ENCODE measurements around the gene PPP1R2B. TPM values are rescaled to one million over a fixed set of nuclear protein-coding genes. Genes with fewer than 3 reads are reported as not detected.
"Not testable (repeated sequence)": the region's sequence is repeated elsewhere in the genome, so short reads cannot be mapped to it uniquely, and the experiment has no call there.

The PPP1R2B gene
- total RNA-seq, 2 experiments from 2014 or later, result not detected

- H3K27me3 Mint-ChIP-seq, result no peaks in the 10 kb centered on the region
- no peak overlapping the region for H3K27ac Mint-ChIP-seq
- DNase-seq (no peak), ATAC-seq (ENCODE audit: low read depth) (no peak)
- H3K4me1 Mint-ChIP-seq, result peaks cover 6% of the 10 kb centered on the region
- H3K36me3 Mint-ChIP-seq, result no peaks in the 10 kb centered on the region
- H3K9me3 Mint-ChIP-seq, result peaks cover 1% of the 10 kb centered on the region
- no peak overlapping the region for H3K4me3 Mint-ChIP-seq
- POLR2A ChIA-PET, result interaction anchor here (0.6 kb wide), 1 partner anchor 51 kb away, joined by 3 read pairs; no protein-coding TSS in a partner anchor
Measured at GRCh38 chr5:156836846-156837245, 13.2 kb upstream of the PPP1R2B start.

- no peaks in the 10 kb centered on the region for H3K36me3 Mint-ChIP-seq
- H3K4me3 Mint-ChIP-seq, result no peak overlapping the region
- DNase-seq (no peak), ATAC-seq (ENCODE audit: low read depth) (no peak)
- peaks cover 1% of the 10 kb centered on the region for H3K9me3 Mint-ChIP-seq
- peaks cover 6% of the 10 kb centered on the region for H3K4me1 Mint-ChIP-seq
- no peaks in the 10 kb centered on the region for H3K27me3 Mint-ChIP-seq
- no peak overlapping the region for H3K27ac Mint-ChIP-seq
- POLR2A ChIA-PET, result interaction anchor here (0.8 kb wide), 1 partner anchor 465 kb away, joined by 3 read pairs; no protein-coding TSS in a partner anchor
Measured at GRCh38 chr5:156838961-156839360, 11.1 kb upstream of the PPP1R2B start.

GRCh38 chr5:156841737-156842136, 8.4 kb upstream of the PPP1R2B start:
- POLR2A ChIA-PET, result interaction anchor here (0.5 kb wide), 1 partner anchor 20 kb away, joined by 5 read pairs; no protein-coding TSS in a partner anchor
- ATAC-seq (ENCODE audit: low read depth), result no peak

GRCh38 chr5:156846914-156847313, 3.2 kb upstream of the PPP1R2B start:
- Mint-ChIP-seq H3K9me3 (peaks cover 19% of the 10 kb centered on the region), H3K36me3 (peaks cover 15% of the 10 kb centered on the region), H3K4me1 (peaks cover 5% of the 10 kb centered on the region), H3K4me3 (no peak overlapping the region), H3K27me3 (peaks cover 28% of the 10 kb centered on the region), H3K27ac (no peak overlapping the region)
- DNase-seq (no peak), ATAC-seq (ENCODE audit: low read depth) (no peak)
- POLR2A ChIA-PET, result no interaction called here

More at GRCh38 chr5:156841737-156842136, 8.4 kb upstream of the PPP1R2B start:
- peaks cover 1% of the 10 kb centered on the region for H3K36me3 Mint-ChIP-seq
- peaks cover 4% of the 10 kb centered on the region for H3K9me3 Mint-ChIP-seq
- no peak for DNase-seq
- H3K4me1 Mint-ChIP-seq, result no peaks in the 10 kb centered on the region
- H3K4me3 Mint-ChIP-seq, result no peak overlapping the region
- no peaks in the 10 kb centered on the region for H3K27me3 Mint-ChIP-seq
- no peak overlapping the region for H3K27ac Mint-ChIP-seq

GRCh38 chr5:156848447-156848846, 1.6 kb upstream of the PPP1R2B start:
- Mint-ChIP-seq H3K36me3 (peaks cover 18% of the 10 kb centered on the region), H3K9me3 (peaks cover 21% of the 10 kb centered on the region), H3K27me3 (peaks cover 32% of the 10 kb centered on the region)
- H3K27ac Mint-ChIP-seq; ATAC-seq (ENCODE audit: low read depth); POLR2A ChIA-PET; DNase-seq; H3K4me3 Mint-ChIP-seq; H3K4me1 Mint-ChIP-seq: not testable (repeated sequence)

- Mint-ChIP-seq H3K9me3 (peaks cover 33% of the 10 kb centered on the region), H3K4me1 (peaks cover 7% of the 10 kb centered on the region), H3K4me3 (no peak overlapping the region), H3K36me3 (peaks cover 30% of the 10 kb centered on the region), H3K27me3 (peaks cover 33% of the 10 kb centered on the region), H3K27ac (no peak overlapping the region)
- DNase-seq, result no peak
- POLR2A ChIA-PET, result no interaction called here
- ATAC-seq (ENCODE audit: low read depth), result no peak
Measured at GRCh38 chr5:156851880-156852279, 1.8 kb downstream of the PPP1R2B start.

GRCh38 chr5:156853055-156853454, 3.0 kb downstream of the PPP1R2B start:
- peaks cover 31% of the 10 kb centered on the region for H3K27me3 Mint-ChIP-seq
- H3K4me1 Mint-ChIP-seq; ATAC-seq (ENCODE audit: low read depth); H3K4me3 Mint-ChIP-seq; H3K27ac Mint-ChIP-seq; POLR2A ChIA-PET; DNase-seq: not testable (repeated sequence)
- H3K36me3 Mint-ChIP-seq, result peaks cover 30% of the 10 kb centered on the region
- H3K9me3 Mint-ChIP-seq, result peaks cover 30% of the 10 kb centered on the region

- ATAC-seq (ENCODE audit: low read depth) (peak; percentile 72), DNase-seq (no peak)
- peaks cover 15% of the 10 kb centered on the region for H3K9me3 Mint-ChIP-seq
- peaks cover 17% of the 10 kb centered on the region for H3K36me3 Mint-ChIP-seq
- peaks cover 18% of the 10 kb centered on the region for H3K4me1 Mint-ChIP-seq
- H3K27me3 Mint-ChIP-seq, result peaks cover 2% of the 10 kb centered on the region
- no peak overlapping the region for H3K27ac Mint-ChIP-seq
- no peak overlapping the region for H3K4me3 Mint-ChIP-seq
- POLR2A ChIA-PET, result no interaction called here
Measured at GRCh38 chr5:156865427-156865826, 15.3 kb downstream of the PPP1R2B start.

GRCh38 chr5:156870498-156870839, 20.4 kb downstream of the PPP1R2B start:
- H3K27me3 Mint-ChIP-seq, result peaks cover 2% of the 10 kb centered on the region
- no peak overlapping the region for H3K4me3 Mint-ChIP-seq
- POLR2A ChIA-PET, result interaction anchor here (0.7 to 1.1 kb wide), 2 partner anchors 22 to 44 kb away, joined by 3 read pairs; no protein-coding TSS in a partner anchor
- peaks cover 27% of the 10 kb centered on the region for H3K9me3 Mint-ChIP-seq
- H3K27ac Mint-ChIP-seq, result peak overlapping the region; percentile 86
- H3K36me3 Mint-ChIP-seq, result peaks cover 30% of the 10 kb centered on the region
- ATAC-seq (ENCODE audit: low read depth) (no peak), DNase-seq (no peak)
- H3K4me1 Mint-ChIP-seq, result peaks cover 11% of the 10 kb centered on the region

- Mint-ChIP-seq H3K4me3 (no peak overlapping the region), H3K4me1 (peaks cover 10% of the 10 kb centered on the region), H3K27me3 (peaks cover 2% of the 10 kb centered on the region), H3K27ac (no peak overlapping the region), H3K9me3 (peaks cover 27% of the 10 kb centered on the region), H3K36me3 (peaks cover 30% of the 10 kb centered on the region)
- DNase-seq, result no peak
- ATAC-seq (ENCODE audit: low read depth), result no peak
- POLR2A ChIA-PET, result interaction anchor here (0.7 kb wide), 1 partner anchor 21 kb away, joined by 3 read pairs; no protein-coding TSS in a partner anchor
Measured at GRCh38 chr5:156871212-156871611, 21.1 kb downstream of the PPP1R2B start.

GRCh38 chr5:156879665-156880285, 29.7 kb downstream of the PPP1R2B start:
- peaks cover 3% of the 10 kb centered on the region for H3K9me3 Mint-ChIP-seq
- no peaks in the 10 kb centered on the region for H3K27me3 Mint-ChIP-seq
- DNase-seq, result no peak
- POLR2A ChIA-PET, result no interaction called here
- no peak overlapping the region for H3K27ac Mint-ChIP-seq
- H3K4me1 Mint-ChIP-seq, result peaks cover 1% of the 10 kb centered on the region
- H3K36me3 Mint-ChIP-seq, result peaks cover 7% of the 10 kb centered on the region
- H3K4me3 Mint-ChIP-seq, result no peak overlapping the region
- ATAC-seq (ENCODE audit: low read depth), result no peak

- ATAC-seq (ENCODE audit: low read depth) (no peak), DNase-seq (no peak)
- no peaks in the 10 kb centered on the region for H3K27me3 Mint-ChIP-seq
- peaks cover 7% of the 10 kb centered on the region for H3K36me3 Mint-ChIP-seq
- POLR2A ChIA-PET, result no interaction called here
- peaks cover 1% of the 10 kb centered on the region for H3K4me1 Mint-ChIP-seq
- peaks cover 5% of the 10 kb centered on the region for H3K9me3 Mint-ChIP-seq
- H3K4me3 Mint-ChIP-seq, result no peak overlapping the region
- H3K27ac Mint-ChIP-seq, result no peak overlapping the region
Measured at GRCh38 chr5:156883316-156883875, 33.3 kb downstream of the PPP1R2B start.

GRCh38 chr5:156888520-156888919, 38.4 kb downstream of the PPP1R2B start:
- peaks cover 23% of the 10 kb centered on the region for H3K4me1 Mint-ChIP-seq
- H3K36me3 Mint-ChIP-seq, result peaks cover 2% of the 10 kb centered on the region
- no peaks in the 10 kb centered on the region for H3K27me3 Mint-ChIP-seq
- DNase-seq, result no peak
- H3K9me3 Mint-ChIP-seq, result peaks cover 2% of the 10 kb centered on the region
- POLR2A ChIA-PET, result interaction anchor here (1.2 kb wide), 1 partner anchor 26 kb away, joined by 4 read pairs; no protein-coding TSS in a partner anchor
- H3K4me3 Mint-ChIP-seq, result no peak overlapping the region
- H3K27ac Mint-ChIP-seq, result no peak overlapping the region
- ATAC-seq (ENCODE audit: low read depth), result no peak

- Mint-ChIP-seq H3K36me3 (peaks cover 13% of the 10 kb centered on the region), H3K27ac (peak overlapping the region; percentile 87), H3K4me3 (peak overlapping the region; percentile 1), H3K9me3 (peaks cover 5% of the 10 kb centered on the region), H3K4me1 (peaks cover 31% of the 10 kb centered on the region), H3K27me3 (no peaks in the 10 kb centered on the region)
- ATAC-seq (ENCODE audit: low read depth) (peak; percentile 67), DNase-seq (no peak)
- POLR2A ChIA-PET, result interaction anchor here (1.0 to 2.3 kb wide), 6 partner anchors 22 to 250 kb away, joined by 3 to 10 read pairs (median 4); no protein-coding TSS in a partner anchor
Measured at GRCh38 chr5:156892223-156892622, 42.1 kb downstream of the PPP1R2B start.
